Heart left ventricle (tissue), 13 donors: ENCODE results near the gene ZNF771.

Experiments used
- POLR2A ChIP-seq, 2 donors: fragments of 450-650 bp; IDR thresholded peaks; one replicate each; pipeline ENCODE4 v1.6.1; 2017; ENCODE audit warnings: antibody characterized with exemption in 2 of 2, mild to moderate bottlenecking in 2 of 2, moderate library complexity in 2 of 2
- TF ChIP-seq, protein P1 (sequence below), 12 donors: fragments of 200-600 bp; sonication (generic) in 4 of 12; IDR thresholded peaks; one replicate each; pipeline versions ENCODE4 v1.5.0 to v1.8.0; 2018 to 2022; ENCODE audit warnings: antibody characterized with exemption in 12 of 12, mild to moderate bottlenecking in 5 of 12
- donor health status: ischemic (EF 13 %, LVEDD 7.1; RV severe dilation, severe dysfunction).
- donor health status: DM: no; HTN: yes; CAD: no.
- donor health status: DM: no; HTN: no; CAD: no.
- donor health status: ischemic (EF 25% LVEDD 6.9; RV normal size, moderate dysfunction).
- donor health status: ischemic (EF 25% LVEDD 5.7; RV mildly dilated, moderate dysfunction).
- donor health status: ischemic (EF 35%, LVEDD 5.7; RV mildly dilated, moderate dysfunction).
- donor health status: nonischemic (EF 11% LVEDD 7.7; RV severe dilation, severe dysfunction).
- donor health status: DM: yes; HTN: yes; CAD: no.
- donor health status: PGD.
- donor health status: ischemic (EF 29% LVEDD 5.4; RV normal size, mild dysfunction).
- donor health status: nonischemic (EF 23%, LVEDD 6.1; RV moderate dilation, normal function).

- TF ChIP-seq, protein P1, sequence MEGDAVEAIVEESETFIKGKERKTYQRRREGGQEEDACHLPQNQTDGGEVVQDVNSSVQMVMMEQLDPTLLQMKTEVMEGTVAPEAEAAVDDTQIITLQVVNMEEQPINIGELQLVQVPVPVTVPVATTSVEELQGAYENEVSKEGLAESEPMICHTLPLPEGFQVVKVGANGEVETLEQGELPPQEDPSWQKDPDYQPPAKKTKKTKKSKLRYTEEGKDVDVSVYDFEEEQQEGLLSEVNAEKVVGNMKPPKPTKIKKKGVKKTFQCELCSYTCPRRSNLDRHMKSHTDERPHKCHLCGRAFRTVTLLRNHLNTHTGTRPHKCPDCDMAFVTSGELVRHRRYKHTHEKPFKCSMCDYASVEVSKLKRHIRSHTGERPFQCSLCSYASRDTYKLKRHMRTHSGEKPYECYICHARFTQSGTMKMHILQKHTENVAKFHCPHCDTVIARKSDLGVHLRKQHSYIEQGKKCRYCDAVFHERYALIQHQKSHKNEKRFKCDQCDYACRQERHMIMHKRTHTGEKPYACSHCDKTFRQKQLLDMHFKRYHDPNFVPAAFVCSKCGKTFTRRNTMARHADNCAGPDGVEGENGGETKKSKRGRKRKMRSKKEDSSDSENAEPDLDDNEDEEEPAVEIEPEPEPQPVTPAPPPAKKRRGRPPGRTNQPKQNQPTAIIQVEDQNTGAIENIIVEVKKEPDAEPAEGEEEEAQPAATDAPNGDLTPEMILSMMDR (IDR thresholded peaks at IDR 0.05), result no peak
- TF ChIP-seq POLR2A (IDR thresholded peaks at IDR 0.05), result no peak
Measured at GRCh38 chr16:30459456-30459855, 52.0 kb downstream of the ZNF771 start.
